Putamen (tissue), 1 donor: ENCODE data around the gene TESK2.

ENCODE experiments used
- DNase-seq: peaks from one replicate; pipeline ENCODE4 v3.0.0-alpha.2; 2016; ENCODE audit warnings: low spot score

TESK2 gene

GRCh38 chr1:45303520-45304310, 187.2 kb downstream of the TESK2 start:
- DNase-seq, result peak; percentile 99

DNA sequence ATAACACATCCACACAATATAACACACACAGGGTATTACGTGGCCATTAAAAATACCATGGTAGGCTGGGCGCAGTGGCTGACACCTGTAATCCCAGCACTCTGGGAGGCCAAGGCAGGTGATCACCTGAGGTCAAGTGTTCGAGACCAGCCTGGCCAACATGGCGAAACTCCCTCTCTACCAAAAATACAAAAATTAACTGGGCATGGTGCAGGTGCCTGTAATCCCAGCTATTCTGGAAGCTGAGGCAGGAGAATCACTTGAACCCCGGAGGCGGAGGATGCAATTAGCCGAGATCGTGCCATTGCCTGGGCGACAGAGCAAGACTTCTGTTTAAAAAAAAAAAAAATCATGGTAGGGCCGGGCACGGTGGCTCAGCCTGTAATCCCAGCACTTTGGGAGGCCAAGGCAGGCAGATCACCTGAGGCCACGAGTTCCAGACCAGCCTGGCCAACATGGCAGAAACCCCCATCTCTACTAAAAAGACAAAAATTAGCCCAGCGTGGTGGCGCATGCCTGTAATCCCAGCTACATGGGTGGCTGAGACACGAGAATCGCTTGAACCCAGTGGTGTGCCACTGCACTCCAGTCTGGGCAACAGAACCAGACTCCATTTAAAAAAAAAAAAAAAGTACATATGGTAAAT, 188.3 kb downstream of the TESK2 start:
- DNase-seq, result no peak

DNA sequence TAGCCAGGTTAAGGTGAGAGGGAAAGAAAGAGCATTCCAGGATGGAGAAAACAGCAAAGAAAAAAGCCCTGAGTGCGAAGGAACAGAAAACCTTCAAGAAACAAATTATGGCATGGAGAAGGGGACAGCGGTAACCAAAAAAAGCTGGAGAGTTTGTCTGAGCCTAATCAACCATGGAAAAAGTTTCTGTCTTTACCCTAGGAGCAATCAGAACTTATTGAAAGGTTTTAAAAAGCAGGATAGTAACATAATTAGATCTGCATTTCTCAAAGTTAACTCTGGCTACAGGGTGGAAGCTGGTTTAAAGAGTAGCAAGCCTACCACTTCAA, 190.3 kb downstream of the TESK2 start:
- DNase-seq, result no peak

DNA sequence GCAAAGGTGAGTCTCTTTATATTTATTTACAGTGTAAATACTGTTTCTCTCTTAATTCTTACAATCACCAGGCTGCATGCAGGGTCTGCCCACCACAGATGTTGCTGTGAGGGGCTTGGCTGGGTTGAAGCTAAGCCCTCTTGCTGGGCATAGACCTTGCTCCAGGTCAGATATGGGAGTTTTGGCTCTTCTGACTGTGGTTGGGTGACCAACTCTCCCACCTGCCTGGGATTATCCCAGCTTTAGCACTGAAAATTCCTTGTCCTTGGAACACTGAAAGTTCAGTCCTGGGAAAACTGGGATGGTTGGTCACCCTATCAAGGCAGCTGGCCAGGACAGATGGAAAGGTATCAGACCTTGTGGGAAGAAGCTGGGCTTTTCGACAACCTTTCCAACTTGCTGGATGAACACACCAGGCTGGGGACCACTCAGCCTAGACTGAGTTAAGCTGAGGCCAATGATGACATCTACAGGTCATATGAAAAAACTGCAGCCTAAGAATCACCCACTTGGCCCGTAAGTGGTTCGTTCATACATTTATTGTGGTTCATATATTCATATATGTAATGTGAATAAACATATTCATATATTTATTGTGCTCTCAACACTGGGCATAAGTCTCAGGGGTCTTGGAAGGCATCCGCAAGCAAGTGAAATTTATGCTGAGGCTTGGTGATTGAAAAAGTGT, 190.8 kb downstream of the TESK2 start:
- DNase-seq, result peak; percentile 58

DNA sequence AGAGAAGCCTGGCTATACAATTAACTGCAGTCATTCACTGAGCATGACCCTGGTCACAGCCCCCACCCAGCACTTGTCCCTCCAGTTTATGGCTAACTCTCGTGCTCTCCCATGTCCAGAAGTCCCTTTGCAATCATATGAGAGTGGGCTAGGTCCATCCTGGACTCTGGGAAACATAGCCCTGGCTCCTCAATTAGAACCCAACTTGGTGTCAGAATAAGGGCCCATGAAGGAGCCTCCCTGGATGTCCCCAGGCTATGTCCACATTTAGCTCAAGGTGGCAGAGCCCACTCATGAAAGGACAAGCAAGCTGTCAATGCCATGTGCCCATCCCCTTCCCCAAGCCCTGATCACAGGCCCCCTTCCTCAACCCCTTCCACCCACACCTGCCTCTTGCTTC, 191.7 kb downstream of the TESK2 start:
- no peak for DNase-seq

GRCh38 chr1:45297666-45298356, 193.2 kb downstream of the TESK2 start:
- no peak for DNase-seq
